ENCODE measurements around the gene KIR2DL1.
"Not testable (repeated sequence)": the region's sequence is repeated elsewhere in the genome, so short reads cannot be mapped to it uniquely, and the experiment has no call there.

Gene KIR2DL1

DNA sequence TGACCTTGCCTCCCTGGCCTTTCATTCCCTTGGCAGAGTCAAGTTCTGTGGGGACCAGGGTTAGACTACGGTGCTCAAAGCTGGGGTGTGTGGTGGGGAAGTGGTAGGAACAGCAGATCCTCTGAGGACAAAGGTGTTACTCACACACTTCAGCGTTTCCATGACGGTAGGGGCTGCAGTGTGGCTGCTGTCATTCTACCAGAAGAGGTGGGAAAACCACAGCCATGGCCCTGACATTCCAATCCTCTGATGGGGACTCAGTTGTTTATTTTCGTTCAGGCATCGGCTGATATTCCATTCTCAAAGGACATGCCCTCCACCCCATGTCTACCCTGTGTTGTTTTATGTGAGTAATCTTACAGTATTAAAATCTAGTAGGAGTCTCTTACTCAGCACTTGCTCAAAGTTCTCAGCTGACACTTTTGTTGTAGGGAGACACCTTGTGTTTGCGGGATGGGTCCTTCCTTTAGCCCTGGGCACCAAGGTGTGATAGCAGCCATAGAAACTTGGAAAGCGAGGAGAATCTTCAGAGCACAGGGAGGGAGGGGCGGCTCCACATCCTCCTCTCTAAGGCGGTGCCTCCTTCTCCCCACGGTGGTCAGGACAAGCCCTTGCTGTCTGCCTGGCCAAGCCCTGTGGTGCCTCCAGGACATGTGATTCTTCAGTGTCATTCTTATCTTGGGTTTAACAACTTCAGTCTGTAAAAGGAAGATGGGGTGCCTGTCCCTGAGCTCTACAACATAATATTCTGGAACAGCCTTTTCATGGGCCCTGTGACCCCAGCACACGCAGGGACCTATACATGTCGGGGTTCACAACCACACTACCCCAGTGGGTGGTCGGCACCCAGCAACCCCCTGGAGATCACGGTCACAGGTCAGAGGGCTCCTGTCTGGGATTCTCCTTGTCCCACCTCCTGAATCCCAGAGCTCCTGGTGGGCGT is 1.7 kb downstream of the KIR2DL1 start:
- DNase-seq (ENCODE audit: low spot score), result peak; percentile 46

DNA sequence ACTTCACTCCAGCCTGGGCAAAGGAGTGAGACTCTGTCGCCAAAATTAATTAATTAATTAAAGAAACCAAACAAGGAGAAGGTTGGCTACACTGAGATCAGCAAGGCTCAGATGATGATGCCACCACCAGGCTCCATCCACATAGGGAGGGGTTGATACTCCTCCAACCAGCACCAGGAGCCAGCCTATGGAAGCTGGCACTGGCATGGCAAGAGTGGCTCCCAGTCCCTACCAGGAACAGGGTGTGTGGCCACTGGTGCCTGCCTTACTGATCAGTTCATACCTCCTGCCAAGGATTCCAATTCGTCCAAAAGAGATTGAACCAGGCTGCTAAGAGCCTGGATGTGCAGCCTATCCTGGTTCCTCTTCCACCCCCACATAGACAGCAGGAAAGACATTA is 3.1 kb downstream of the KIR2DL1 start:
- DNase-seq (ENCODE audit: low spot score), result not testable (repeated sequence)

DNA sequence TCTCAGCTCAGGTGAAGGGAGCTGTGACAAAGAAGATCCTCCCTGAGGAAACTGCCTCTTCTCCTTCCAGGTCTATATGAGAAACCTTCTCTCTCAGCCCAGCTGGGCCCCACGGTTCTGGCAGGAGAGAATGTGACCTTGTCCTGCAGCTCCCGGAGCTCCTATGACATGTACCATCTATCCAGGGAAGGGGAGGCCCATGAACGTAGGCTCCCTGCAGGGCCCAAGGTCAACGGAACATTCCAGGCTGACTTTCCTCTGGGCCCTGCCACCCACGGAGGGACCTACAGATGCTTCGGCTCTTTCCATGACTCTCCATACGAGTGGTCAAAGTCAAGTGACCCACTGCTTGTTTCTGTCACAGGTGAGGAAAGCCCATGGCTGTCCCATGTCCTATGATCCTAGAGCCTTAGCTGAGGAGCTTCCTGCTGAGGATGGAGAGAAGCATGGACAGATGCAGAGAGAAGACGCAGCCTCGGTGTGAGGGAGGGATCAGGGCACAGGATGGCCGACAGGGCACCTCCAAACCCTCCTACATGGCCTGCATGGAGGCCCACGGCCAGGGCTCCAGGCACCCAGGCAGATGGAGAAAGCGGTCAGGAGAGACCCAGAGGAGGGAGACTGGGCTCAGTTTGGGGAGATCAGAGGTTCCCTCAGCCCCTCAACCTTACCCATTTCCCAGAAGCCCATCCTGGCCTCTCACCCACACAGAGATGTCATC is 5.7 kb downstream of the KIR2DL1 start:
- DNase-seq (ENCODE audit: low spot score), result not testable (repeated sequence)

DNA sequence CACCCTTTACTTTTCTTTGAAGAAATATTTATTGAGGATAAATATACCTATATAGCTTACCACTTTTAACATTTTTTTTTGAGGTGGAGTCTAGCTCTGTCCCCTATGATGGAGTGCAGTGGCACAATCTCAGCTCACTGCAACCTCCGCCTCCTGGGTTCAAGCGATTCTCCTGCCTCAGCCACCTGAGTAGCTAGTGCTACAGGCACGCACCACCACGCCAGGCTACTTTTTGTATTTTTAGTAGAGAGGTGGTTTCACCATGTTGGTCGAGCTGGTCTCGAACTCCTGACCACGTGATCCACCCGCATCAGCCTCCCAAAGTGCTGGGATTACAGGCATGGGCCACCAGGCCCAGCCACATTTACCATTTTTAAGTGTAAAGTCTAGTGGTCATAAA is 6.2 kb downstream of the KIR2DL1 start:
- DNase-seq (ENCODE audit: low spot score), result not testable (repeated sequence)

DNA sequence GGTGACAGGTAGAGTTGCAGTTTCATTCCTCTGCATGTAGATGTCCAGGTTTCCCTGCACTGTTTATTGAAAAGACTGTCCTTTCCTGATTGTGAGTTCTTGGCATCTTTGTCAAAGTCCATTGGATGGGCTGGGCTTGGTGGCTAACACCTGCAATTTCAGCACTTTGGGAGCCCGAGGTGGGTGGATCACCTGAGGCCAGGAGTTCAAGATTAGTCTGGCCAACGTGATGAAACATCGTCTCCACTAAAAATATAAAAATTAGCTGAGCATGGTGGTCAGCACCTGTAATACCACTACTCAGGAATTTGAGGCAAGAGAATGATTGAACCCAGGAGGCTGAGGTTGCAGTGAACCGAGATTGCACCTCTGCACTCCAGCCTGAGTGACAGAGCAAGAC is 8.3 kb downstream of the KIR2DL1 start:
- DNase-seq (ENCODE audit: low spot score), result not testable (repeated sequence)

DNA sequence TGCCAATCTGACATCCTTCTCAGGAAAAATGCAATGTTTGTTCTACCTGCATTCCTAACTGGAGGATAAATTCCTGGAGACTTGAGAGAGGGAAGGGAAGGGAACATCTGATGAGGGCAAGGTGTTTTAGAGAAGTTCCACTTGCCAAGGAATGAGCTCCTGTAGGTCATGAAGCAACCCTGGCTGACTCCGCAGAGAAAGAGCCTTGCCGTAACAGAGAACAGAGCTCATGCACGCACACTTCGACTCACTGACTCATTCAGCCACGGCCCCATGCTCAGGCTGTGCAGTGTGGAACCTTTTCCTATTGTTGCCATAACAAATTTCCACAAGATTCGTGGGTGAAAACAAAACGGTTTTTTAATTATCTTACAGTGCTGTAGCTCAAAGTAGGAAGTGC is 9.3 kb downstream of the KIR2DL1 start:
- not testable (repeated sequence) for DNase-seq (ENCODE audit: low spot score)

DNA sequence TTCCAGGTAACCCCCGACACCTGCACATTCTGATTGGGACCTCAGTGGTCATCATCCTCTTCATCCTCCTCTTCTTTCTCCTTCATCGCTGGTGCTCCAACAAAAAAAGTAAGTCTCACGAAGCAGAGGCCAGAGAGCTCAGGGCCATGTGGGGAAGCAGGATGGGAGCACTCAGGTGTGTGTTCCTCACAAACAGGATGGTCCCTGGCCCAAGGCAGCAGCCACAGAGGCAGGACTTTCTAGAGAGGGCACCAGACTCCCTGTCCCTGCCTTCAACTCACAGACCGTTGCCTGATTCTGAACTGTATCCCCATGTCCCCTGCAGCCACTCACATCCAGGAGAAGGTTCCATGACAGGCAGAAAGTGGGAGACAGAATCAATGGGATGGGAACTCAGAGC is 13.3 kb downstream of the KIR2DL1 start:
- DNase-seq (ENCODE audit: low spot score), result not testable (repeated sequence)

DNA sequence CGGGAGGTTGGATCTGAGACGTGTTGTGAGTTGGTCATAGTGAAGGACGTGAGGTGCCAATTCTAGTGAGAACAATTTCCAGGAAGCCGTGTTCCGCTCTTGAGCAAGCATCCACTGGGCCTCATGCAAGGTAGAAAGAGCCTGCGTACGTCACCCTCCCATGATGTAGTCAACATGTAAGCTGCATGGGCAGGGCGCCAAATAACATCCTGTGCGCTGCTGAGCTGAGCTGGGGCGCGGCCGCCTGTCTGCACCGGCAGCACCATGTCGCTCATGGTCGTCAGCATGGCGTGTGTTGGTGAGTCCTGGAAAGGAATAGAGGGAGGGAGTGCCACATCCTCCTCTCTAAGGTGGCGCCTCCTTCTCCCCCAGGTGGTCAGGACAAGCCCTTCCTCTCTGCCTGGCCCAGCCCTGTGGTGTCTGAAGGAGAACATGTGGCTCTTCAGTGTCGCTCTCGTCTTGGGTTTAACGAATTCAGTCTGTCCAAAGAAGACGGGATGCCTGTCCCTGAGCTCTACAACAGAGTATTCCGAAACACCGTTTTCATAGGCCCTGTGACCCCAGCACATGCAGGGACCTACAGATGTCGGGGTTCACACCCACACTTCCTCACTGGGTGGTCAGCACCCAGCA is 16.6 kb downstream of the KIR2DL1 start:
- DNase-seq (ENCODE audit: low spot score), result not testable (repeated sequence)

DNA sequence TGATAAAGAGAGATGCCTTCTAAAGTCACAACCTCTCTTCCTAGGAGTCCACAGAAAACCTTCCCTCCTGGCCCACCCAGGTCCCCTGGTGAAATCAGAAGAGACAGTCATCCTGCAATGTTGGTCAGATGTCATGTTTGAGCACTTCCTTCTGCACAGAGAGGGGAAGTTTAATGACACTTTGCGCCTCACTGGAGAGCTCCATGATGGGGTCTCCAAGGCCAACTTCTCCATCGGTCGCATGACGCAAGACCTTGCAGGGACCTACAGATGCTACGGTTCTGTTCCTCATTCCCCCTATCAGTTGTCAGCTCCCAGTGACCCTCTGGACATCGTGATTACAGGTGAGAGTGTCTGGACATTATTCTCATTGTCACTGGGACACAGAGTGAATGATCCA is 18.6 kb downstream of the KIR2DL1 start:
- not testable (repeated sequence) for DNase-seq (ENCODE audit: low spot score)

DNA sequence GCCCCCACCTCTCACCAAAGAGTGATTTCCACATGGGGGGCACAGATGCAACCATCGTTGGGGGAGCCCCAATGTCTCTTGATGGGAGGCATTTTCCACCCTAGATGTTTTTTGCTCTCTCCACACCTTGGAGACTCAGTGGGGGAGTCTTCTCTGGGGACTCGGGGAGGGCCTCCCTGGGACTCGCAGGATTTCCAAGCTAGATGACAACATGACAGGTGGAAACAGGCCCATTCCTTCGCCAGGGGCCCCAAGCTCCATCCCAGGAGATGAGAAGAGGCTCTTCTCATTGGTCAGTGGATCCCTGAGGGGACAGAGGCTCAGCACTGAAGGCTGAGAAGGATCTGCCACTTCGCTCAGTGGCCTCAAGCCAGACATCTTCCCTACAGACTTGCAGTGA is 21.1 kb downstream of the KIR2DL1 start:
- DNase-seq (ENCODE audit: low spot score), result no peak

DNA sequence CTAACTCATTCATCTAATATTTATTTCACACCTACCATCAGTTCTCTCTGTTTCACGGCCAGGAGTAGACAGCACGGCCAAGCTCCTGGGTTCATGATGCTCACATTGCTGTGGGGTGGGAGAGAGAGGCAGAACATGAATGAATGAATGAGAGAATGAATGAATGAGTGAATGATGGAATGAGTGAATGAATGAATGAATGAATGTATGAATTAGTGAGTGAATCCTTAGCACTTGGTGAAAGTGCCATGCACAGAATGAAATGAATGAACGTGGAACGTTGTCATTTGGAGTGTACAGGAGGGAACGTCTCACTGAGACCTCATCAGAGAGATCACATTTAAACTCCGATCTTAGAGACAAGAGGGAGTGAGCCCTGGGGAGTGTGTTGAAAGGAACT is 21.9 kb downstream of the KIR2DL1 start:
- DNase-seq (ENCODE audit: low spot score), result no peak

DNA sequence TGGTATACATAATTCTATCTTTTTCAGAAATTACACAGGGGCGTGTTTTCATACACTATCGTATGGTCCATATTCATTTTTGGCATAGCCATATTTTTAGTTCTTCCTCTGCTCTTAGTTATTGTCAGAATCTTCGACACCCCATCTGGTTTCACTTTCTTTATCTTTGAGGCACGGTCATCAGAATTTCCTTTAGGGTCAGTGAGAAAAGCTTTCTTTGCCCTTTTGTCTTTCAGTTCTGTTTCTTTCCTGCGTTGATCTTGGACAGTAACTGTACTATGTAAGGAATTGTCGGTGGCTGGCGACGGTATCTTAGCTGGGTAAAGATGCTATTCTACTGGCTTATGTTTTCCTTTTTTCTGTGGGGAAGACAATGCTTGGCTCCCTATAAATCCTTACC is 23.2 kb downstream of the KIR2DL1 start:
- no peak for DNase-seq (ENCODE audit: low spot score)

DNA sequence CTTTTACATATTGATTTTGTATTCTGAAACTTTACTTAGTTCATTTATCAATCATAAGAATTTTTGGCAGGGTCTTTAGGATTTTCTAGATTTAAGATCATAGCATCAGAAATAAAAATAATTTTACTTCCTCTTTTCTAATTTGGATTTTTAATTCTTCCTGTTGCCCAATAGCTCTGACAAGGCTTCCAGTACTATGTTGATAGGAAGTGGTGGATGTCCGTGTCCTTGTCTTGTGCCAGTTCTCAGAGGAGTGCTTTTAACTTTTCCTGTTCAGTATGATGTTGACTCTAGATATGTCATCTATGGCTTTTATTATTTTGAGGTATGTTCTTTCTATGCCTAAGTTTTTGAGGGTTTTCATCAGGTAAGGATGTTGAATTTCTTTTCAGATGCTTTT is 26.2 kb downstream of the KIR2DL1 start:
- no peak for DNase-seq (ENCODE audit: low spot score)

DNA sequence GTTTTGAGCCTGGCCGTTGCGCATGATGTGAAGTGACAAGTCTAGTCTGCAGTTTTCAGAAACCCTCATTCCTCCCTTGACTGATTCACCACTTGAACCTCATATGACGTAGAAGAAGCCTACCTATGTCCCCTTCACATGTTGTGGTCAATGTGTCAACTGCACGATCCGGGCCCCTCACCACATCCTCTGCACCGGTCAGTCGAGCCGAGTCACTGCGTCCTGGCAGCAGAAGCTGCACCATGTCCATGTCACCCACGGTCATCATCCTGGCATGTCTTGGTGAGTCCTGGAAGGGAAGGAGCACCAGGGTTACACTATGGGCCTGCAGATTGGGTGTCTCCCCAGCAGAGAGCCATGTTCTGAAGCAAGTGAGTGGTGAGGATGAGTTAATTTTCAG is 33.8 kb downstream of the KIR2DL1 start, which contains the start of gene KIR2DL4:
TSS of gene KIR2DL4 (plus strand) at position 201 of the 400 bp plus-strand sequence. CDS start at position 243, 42 bp downstream.
- no peak for DNase-seq (ENCODE audit: low spot score)

DNA sequence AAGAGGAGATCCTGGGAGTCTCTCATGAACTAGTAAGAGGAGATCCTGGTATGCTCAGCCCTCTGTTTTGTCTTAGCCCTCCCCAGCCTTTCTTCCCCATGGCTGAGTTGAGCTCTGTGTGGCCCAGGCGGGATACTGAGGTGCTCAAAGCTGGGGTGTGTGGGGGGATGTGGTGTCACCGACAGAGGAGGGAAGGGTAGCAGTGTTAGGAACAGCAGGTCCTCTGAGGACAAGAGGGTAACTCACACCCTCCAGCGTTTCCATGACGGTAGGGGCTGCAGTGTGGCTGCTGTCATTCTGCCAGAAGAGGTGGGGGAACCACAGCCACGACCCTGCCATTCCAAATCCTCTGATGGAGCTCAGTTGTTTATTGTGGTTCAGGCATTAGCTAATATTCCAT is 34.5 kb downstream of the KIR2DL1 start:
- no peak for DNase-seq (ENCODE audit: low spot score)

DNA sequence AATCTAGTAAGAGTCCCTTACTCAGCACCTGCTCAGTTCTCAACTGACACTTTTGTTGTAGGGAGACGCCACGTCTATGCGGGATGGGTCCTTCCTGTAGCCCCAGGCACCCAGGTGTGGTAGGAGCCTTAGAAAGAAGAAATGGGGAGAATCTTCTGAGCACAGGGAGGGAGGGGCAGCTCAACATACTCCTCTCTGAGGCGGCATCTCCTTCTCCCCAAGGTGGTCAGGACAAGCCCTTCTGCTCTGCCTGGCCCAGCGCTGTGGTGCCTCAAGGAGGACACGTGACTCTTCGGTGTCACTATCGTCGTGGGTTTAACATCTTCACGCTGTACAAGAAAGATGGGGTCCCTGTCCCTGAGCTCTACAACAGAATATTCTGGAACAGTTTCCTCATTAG is 35.0 kb downstream of the KIR2DL1 start:
- DNase-seq (ENCODE audit: low spot score), result no peak

DNA sequence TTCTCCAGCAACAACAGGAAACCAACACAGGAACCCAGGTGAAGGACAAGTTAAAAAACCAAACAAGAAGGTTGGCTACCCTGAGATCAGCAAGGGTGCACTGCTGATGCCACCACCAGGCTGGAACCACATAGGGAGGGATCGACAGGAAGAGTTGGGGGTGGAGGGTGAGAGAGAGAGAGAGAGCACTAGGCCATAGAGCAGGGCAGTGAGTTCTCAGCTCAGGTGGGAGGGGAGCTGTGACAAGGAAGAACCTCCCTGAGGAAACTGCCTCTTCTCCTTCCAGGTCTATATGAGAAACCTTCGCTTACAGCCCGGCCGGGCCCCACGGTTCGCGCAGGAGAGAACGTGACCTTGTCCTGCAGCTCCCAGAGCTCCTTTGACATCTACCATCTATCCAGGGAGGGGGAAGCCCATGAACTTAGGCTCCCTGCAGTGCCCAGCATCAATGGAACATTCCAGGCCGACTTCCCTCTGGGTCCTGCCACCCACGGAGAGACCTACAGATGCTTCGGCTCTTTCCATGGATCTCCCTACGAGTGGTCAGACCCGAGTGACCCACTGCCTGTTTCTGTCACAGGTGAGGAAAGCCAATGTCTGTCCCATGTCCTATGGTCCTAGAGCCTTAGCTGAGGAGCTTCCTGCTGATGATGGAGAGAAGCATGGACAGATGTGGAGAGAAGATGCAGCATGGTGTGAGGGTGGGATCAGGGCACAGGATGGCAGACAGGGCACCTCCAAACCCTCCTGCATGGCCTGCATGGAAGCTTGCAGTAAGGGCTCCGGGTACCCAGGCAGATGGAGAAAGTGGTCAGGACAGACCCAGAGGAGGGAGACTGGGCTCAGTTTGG is 36.3 kb downstream of the KIR2DL1 start:
- no peak for DNase-seq (ENCODE audit: low spot score)

DNA sequence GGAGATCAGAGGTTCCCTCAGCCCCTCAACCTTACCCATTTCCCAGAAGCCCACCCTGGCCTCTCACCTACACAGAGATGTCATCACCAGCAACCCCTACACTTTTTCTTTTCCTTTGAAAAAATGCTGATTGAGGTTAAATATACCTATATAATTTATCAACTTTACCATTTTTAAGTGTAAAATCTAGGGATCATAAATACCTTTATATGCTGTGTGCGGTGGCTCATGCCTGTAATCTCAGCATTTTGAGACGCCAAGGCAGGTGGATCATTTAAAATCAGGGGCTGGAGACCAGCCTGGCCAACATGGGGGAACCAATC is 36.9 kb downstream of the KIR2DL1 start:
- no peak for DNase-seq (ENCODE audit: low spot score)

DNA sequence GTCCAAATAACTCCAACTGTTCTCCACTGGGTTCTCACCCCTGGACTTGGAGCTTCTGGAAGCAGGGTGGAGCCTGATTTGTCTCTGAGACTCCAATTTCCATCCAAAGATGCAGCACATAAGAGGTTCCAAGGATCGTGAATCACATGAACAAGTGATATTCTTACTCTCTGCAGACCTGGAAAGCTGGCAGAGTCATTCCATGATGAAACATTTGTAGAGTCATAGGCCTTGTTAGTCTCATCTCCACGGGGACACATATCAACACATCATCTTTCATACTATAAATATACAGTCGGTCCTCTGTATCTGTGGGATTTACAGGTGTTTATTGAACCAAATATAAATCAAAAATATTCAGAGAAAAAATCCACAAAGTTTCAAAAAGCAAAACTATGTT is 45.0 kb downstream of the KIR2DL1 start:
- not testable (repeated sequence) for DNase-seq (ENCODE audit: low spot score)

DNA sequence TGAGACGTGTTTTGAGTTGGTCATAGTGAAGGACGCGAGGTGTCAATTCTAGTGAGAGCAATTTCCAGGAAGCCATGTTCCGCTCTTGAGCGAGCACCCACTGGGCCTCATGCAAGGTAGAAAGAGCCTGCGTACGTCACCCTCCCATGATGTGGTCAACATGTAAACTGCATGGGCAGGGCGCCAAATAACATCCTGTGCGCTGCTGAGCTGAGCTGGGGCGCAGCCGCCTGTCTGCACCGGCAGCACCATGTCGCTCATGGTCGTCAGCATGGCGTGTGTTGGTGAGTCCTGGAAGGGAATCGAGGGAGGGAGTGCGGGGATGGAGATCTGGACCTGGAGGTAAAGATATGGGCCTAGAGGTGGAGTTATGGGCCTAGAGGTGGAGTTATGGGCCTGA is 46.7 kb downstream of the KIR2DL1 start, which contains the start of gene KIR3DL1:
TSS of gene KIR3DL1 (plus strand) at position 218 of the 400 bp plus-strand sequence.
- DNase-seq (ENCODE audit: low spot score), result not testable (repeated sequence)

DNA sequence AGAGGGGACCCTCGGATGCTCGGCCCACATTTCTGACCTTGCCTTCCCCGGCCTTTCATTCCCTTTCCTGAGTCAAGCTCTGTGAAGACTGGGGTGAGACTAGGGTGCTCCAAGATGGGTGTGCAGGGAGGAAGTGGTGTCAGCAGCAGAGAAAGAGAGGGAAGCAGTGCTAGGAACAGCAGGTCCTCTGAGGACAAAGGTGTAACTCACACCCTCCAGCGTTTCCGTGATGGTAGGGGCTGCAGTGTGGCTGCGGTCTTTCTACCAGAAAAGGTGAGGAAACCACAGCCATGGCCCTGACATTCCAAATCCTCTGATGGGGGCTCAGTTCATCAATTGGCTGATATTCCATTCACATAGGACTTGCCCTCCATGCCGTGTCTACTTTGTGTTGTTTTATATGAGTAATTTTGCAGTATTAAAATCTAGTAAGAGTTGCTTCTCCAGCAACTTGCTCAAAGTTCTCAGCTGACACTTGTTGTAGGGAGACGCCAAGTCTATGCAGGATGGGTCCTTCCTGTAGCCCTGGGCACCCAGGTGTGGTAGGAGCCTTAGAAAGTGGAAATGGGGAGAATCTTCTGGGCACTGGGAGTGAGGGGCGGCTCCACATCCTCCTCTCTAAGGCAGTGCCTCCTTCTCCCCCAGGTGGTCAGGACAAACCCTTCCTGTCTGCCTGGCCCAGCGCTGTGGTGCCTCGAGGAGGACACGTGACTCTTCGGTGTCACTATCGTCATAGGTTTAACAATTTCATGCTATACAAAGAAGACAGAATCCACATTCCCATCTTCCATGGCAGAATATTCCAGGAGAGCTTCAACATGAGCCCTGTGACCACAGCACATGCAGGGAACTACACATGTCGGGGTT is 48.3 kb downstream of the KIR2DL1 start:
- DNase-seq (ENCODE audit: low spot score), result no peak
